ENCODE data around the gene SRPK2.
"Not testable (repeated sequence)": the region's sequence is repeated elsewhere in the genome, so short reads cannot be mapped to it uniquely, and the experiment has no call there.

The SRPK2 gene

DNA sequence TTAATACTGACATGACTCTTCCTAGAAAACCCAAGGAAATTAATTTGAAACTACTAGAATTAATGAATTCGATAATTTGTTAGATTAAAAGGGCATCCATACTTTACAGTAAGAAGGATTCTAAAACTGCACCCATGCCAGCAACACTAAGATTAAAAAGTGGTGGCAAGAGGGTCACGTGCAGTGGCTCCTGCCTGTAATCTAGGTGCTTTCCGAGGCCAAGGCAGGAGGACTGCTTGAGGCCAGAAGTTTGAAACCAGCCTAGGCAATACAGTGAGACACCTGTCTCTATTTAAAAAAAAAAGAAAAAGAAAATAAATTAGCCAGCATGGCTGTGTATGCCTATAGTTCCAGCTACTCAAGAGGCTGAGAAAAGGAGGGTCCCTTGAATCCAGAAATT, 58.2 kb downstream of the SRPK2 start:
- Mint-ChIP-seq H3K27ac (no peak overlapping the region), H3K4me1 (peaks cover 43% of the 10 kb centered on the region), H3K9me3 (no peaks in the 10 kb centered on the region), H3K36me3 (peaks cover 5% of the 10 kb centered on the region), H3K4me3 (no peak overlapping the region), H3K27me3 (no peaks in the 10 kb centered on the region)
- ATAC-seq, result no peak

GRCh38 chr7:105327201-105327600, 61.5 kb downstream of the SRPK2 start:
- peaks cover 9% of the 10 kb centered on the region for H3K36me3 Mint-ChIP-seq
- no peaks in the 10 kb centered on the region for H3K27me3 Mint-ChIP-seq
- no peak overlapping the region for H3K4me3 Mint-ChIP-seq
- no peaks in the 10 kb centered on the region for H3K9me3 Mint-ChIP-seq
- no peak for ATAC-seq
- H3K4me1 Mint-ChIP-seq, result peaks cover 70% of the 10 kb centered on the region
- H3K27ac Mint-ChIP-seq, result peak overlapping the region; percentile 62

- H3K27ac Mint-ChIP-seq, result peak overlapping the region; percentile 85
- peak; percentile 96 for ATAC-seq
- peak overlapping the region; percentile 15 for H3K4me3 Mint-ChIP-seq
- no peaks in the 10 kb centered on the region for H3K27me3 Mint-ChIP-seq
- H3K9me3 Mint-ChIP-seq, result no peaks in the 10 kb centered on the region
- H3K4me1 Mint-ChIP-seq, result peaks cover 76% of the 10 kb centered on the region
- H3K36me3 Mint-ChIP-seq, result peaks cover 22% of the 10 kb centered on the region
These were observed 63.4 kb downstream of the SRPK2 start for GRCh38 chr7:105325216-105325904.

GRCh38 chr7:105324606-105325005, 64.1 kb downstream of the SRPK2 start:
- Mint-ChIP-seq H3K36me3 (peaks cover 22% of the 10 kb centered on the region), H3K27ac (peak overlapping the region; percentile 85), H3K4me1 (peaks cover 83% of the 10 kb centered on the region)
- not testable (repeated sequence) for H3K27me3 Mint-ChIP-seq, H3K9me3 Mint-ChIP-seq, H3K4me3 Mint-ChIP-seq, ATAC-seq

- no peak overlapping the region for H3K4me3 Mint-ChIP-seq
- no peaks in the 10 kb centered on the region for H3K27me3 Mint-ChIP-seq
- no peak for ATAC-seq
- H3K36me3 Mint-ChIP-seq, result peaks cover 17% of the 10 kb centered on the region
- H3K4me1 Mint-ChIP-seq, result peaks cover 82% of the 10 kb centered on the region
- H3K27ac Mint-ChIP-seq, result peak overlapping the region; percentile 30
- no peaks in the 10 kb centered on the region for H3K9me3 Mint-ChIP-seq
These were observed 65.4 kb downstream of the SRPK2 start for GRCh38 chr7:105323366-105323765.

- Mint-ChIP-seq H3K36me3 (peaks cover 17% of the 10 kb centered on the region), H3K27ac (peak overlapping the region; percentile 30), H3K27me3 (no peaks in the 10 kb centered on the region), H3K9me3 (no peaks in the 10 kb centered on the region), H3K4me3 (no peak overlapping the region), H3K4me1 (peaks cover 81% of the 10 kb centered on the region)
- ATAC-seq, result no peak
These were observed 66.0 kb downstream of the SRPK2 start for GRCh38 chr7:105322655-105323277.

DNA sequence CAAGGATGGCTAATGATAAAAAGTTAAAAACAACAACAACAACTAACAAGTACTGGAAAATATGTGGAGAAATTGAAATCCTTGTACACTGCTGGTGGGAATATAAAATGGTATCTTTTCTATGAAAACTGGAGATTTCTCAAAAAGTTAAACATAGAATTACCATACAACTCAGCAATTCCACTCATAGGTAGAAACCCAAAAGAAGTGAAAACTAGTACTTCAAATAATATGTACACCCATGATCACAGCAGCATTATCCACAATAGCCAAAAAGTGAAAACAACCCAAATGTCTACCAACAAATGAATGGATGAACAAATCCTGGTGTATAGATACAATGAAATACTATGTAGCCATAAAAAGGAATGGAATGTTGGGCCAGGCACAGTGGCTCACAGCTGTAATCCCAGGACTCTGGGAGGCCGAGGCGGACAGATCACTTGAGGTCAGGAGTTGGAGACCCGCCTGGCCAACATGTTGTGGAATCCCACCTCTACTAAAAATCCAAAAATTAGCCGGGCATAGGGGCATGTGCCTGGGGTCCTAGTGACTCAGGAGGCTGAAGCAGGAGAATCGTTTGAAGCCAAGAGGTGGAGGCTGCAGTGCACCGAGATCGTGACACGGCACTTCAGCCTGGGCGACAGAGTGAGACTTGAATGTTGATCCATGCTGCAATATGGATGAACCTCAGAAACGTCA, 66.8 kb downstream of the SRPK2 start:
- no peaks in the 10 kb centered on the region for H3K27me3 Mint-ChIP-seq
- peaks cover 74% of the 10 kb centered on the region for H3K4me1 Mint-ChIP-seq
- H3K27ac Mint-ChIP-seq, result no peak overlapping the region
- peaks cover 17% of the 10 kb centered on the region for H3K36me3 Mint-ChIP-seq
- no peak overlapping the region for H3K4me3 Mint-ChIP-seq
- no peaks in the 10 kb centered on the region for H3K9me3 Mint-ChIP-seq
- no peak for ATAC-seq

- Mint-ChIP-seq H3K9me3 (no peaks in the 10 kb centered on the region), H3K27ac (no peak overlapping the region), H3K36me3 (peaks cover 17% of the 10 kb centered on the region), H3K4me1 (peaks cover 71% of the 10 kb centered on the region), H3K27me3 (no peaks in the 10 kb centered on the region), H3K4me3 (no peak overlapping the region)
- ATAC-seq, result no peak
These were observed 67.8 kb downstream of the SRPK2 start for GRCh38 chr7:105320896-105321295.

- H3K27ac Mint-ChIP-seq, result no peak overlapping the region
- H3K9me3 Mint-ChIP-seq, result no peaks in the 10 kb centered on the region
- peak overlapping the region; percentile 32 for H3K4me3 Mint-ChIP-seq
- H3K36me3 Mint-ChIP-seq, result peaks cover 17% of the 10 kb centered on the region
- H3K4me1 Mint-ChIP-seq, result peaks cover 58% of the 10 kb centered on the region
- H3K27me3 Mint-ChIP-seq, result no peaks in the 10 kb centered on the region
- ATAC-seq, result no peak
These were observed 69.1 kb downstream of the SRPK2 start for GRCh38 chr7:105319578-105319977.

DNA sequence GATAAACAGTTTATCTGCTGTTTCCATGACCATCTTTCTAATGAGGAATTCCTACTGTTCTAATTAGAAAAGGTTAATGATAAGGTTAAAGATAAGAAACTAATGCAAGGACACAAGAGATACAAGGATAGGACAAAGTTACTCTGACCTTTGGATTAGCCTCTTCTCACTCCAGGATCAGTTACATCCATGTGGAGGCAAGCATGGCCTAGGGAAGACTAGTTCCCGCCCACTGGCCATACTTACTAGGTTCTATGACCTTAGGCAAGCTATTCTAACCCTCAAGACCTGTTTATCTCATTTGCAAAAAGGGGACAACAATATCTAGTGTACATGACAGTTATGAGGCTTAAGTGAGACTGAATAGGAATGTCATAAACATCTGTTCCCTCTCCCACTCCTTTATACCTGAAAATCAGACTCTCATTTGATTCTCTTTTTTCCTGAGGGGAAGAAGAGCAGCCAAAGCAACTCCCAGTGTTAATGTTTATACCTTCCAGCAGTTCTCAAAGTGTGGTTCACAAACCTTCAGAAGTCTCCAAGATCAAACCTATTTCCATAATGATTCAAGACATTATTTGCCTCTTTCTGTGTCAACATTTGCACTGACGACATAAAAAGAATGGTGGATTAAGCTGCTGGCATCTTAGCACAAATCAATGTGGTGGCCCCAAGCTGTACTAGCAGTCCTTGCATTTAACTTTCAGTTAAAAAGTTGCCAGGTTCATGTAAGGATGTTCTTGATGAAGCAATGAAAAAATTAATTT, 72.0 kb downstream of the SRPK2 start:
- Mint-ChIP-seq H3K27ac (no peak overlapping the region), H3K36me3 (peaks cover 9% of the 10 kb centered on the region), H3K4me1 (peaks cover 32% of the 10 kb centered on the region), H3K4me3 (no peak overlapping the region), H3K9me3 (no peaks in the 10 kb centered on the region), H3K27me3 (no peaks in the 10 kb centered on the region)
- no peak for ATAC-seq

- Mint-ChIP-seq H3K36me3 (no peaks in the 10 kb centered on the region), H3K27ac (no peak overlapping the region), H3K27me3 (no peaks in the 10 kb centered on the region), H3K4me3 (no peak overlapping the region), H3K4me1 (peaks cover 30% of the 10 kb centered on the region), H3K9me3 (no peaks in the 10 kb centered on the region)
- no peak for ATAC-seq
These were observed 73.4 kb downstream of the SRPK2 start for GRCh38 chr7:105315357-105315756.

DNA sequence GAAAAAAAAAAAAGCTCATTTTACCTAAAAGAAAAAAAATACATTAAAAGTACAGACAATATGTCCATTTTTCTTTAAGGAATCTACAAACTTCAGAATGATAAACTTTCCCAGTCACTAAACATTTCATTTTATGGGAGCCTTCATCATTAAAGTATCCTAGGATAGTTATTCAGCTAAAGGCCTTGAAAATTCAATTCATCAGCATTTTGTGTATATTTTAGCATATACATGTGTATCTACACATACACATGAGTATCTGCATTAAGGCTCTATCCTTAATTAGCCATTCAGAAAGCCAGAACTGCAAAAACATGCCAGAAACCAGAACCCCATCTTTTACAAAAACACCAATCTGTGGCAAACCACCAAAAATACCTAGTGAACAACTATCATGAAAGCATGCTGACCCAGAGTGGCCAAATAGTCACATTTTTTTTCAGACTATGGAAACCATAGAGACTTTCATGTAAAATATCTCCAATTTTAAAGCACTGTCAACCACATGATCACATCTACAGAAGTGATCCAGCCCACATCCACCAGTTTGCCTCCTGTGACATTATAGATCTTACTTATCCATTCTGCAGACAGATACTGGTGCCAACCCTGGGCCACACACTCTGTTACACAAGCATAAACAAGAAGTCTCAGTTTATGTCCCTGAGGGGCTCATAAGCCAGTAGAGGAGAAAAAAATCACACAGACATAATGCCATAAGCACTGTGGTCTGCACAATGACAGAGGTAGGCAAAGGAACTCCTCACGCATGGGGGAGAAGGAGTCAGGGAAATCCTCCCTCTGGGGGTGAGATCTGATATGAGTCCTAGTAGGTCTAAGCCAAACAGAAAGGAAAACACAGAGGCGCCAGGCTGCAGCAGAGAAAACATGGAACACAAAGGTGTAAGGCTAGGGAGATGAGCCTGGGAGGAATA, 79.2 kb downstream of the SRPK2 start:
- Mint-ChIP-seq H3K27me3 (no peaks in the 10 kb centered on the region), H3K27ac (peak overlapping the region; percentile 43), H3K4me3 (no peak overlapping the region), H3K36me3 (peaks cover 11% of the 10 kb centered on the region), H3K4me1 (peaks cover 61% of the 10 kb centered on the region), H3K9me3 (no peaks in the 10 kb centered on the region)
- peak; percentile 76 for ATAC-seq

GRCh38 chr7:105307163-105307672, 81.5 kb downstream of the SRPK2 start:
- Mint-ChIP-seq H3K36me3 (peaks cover 11% of the 10 kb centered on the region), H3K9me3 (no peaks in the 10 kb centered on the region), H3K27ac (peak overlapping the region; percentile 6), H3K4me1 (peaks cover 63% of the 10 kb centered on the region), H3K4me3 (no peak overlapping the region), H3K27me3 (no peaks in the 10 kb centered on the region)
- no peak for ATAC-seq

DNA sequence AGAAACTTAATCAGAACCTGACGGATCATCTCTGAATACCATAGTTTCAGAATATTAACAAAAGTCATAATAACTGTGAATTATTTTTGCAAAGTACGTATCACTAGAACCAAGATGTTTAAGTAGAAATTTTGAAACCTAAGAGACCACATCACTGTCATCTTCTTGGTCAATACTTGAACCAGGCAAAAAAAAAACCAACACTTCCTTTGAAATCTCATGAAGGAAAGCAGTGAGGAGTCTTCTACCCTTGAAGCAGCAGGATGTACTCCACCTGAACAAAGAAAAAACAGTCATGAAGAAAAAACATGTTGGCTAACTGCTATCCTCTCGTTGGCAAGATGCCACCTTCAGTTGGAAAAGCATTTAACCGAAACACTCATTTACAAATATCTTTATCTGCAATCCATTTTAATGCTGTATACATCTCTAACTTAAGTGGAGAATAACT, 82.4 kb downstream of the SRPK2 start:
- Mint-ChIP-seq H3K27me3 (no peaks in the 10 kb centered on the region), H3K4me3 (no peak overlapping the region), H3K27ac (peak overlapping the region; percentile 6), H3K4me1 (peaks cover 59% of the 10 kb centered on the region), H3K36me3 (peaks cover 11% of the 10 kb centered on the region), H3K9me3 (no peaks in the 10 kb centered on the region)
- no peak for ATAC-seq

Measured in stimulated activated memory B cell treated with anti-CD40 and anti-IgM and Interleukin-4, amounts not matched to agents 10 μg/mL and 1 μg/mL and 100 μg/mL, for 72 hours (primary cell).